HepG2 (cell line): ENCODE measurements around the gene MMP7. TPM values are rescaled to one million over a fixed set of nuclear protein-coding genes. Genes with fewer than 3 reads are reported as not detected.

Experiments used
- ATAC-seq: fragments of 200-7000 bp; cut with Tn5 transposase; 3 replicates; pipeline ENCODE4 v1.9.1; 2020; ENCODE audit warnings: mild to moderate bottlenecking, moderate library complexity
- BruUV-seq: library from RNA; stranded (reverse); fragments of 400-500 nt; replicated peaks from 2 replicates; lab custom pipeline; 2021; lab: Mats Ljungman, UMichigan
- CTCF ChIA-PET: fragments of 300-600 bp; formaldehyde crosslinking; extraction: SDS; loops from one replicate; lab custom pipeline; 2021; ENCODE audit warnings: low total read pairs, inconsistent platforms, low intra/inter-chr PET ratio; lab: Yijun Ruan, JAX
- POLR2A ChIA-PET: fragments of 350-600 bp; sonication (Branson Sonifier 250); formaldehyde crosslinking; loops from one replicate; lab custom pipeline; 2020; ENCODE audit warnings: antibody characterized with exemption, inconsistent platforms; lab: Yijun Ruan, JAX
- DNase-seq: peaks from one replicate; pipeline ENCODE4 v3.0.0-alpha.2; 2015; ENCODE audit warnings: low spot score
- FAIRE-seq: peaks from 3 replicates; lab custom pipeline; 2011; peaks lifted over from hg19 to GRCh38; lab: Jason Lieb, UNC
- H2AFZ ChIP-seq: one replicate; pipeline ENCODE4 v1.6.1; 2011; ENCODE audit warnings: low read length, inconsistent platforms
- H3K27ac ChIP-seq: fragments of 300-600 bp; 3 replicates; pipeline ENCODE4 v1.8.0; 2011; ENCODE audit warnings: mixed run types, mild to moderate bottlenecking, mixed read lengths, low read length, inconsistent platforms; ENCODE audit not compliant: insufficient read depth; ENCODE audit errors: extremely low read length
- H3K27me3 ChIP-seq, 2 experiments: fragments of 200-600 bp in 1 of 2; 2 replicates in 1 of 2; 3 replicates in 1 of 2; pipeline versions ENCODE4 v1.6.0 to v1.8.0; 2011; ENCODE audit warnings: low read length in 2 of 2, mild to moderate bottlenecking in 2 of 2, moderate library complexity in 2 of 2, inconsistent platforms in 1 of 2; ENCODE audit not compliant: insufficient read depth in 2 of 2, control insufficient read depth in 1 of 2
- H3K36me3 ChIP-seq, 2 experiments: fragments of 200-600 bp in 1 of 2; replicated peaks in 1 of 2; 2 replicates in 1 of 2; 3 replicates in 1 of 2; pipeline versions ENCODE4 v1.5.1 to v1.8.0; 2011; ENCODE audit warnings: low read length in 2 of 2, inconsistent platforms in 1 of 2; ENCODE audit not compliant: insufficient read depth in 2 of 2, control insufficient read depth in 1 of 2
- H3K4me1 ChIP-seq: 2 replicates; pipeline ENCODE4 v1.5.1; 2012; ENCODE audit warnings: low read length, inconsistent platforms; ENCODE audit not compliant: insufficient read depth
- H3K4me2 ChIP-seq: 2 replicates; pipeline ENCODE4 v1.6.0; 2011; ENCODE audit warnings: low read depth, low read length, inconsistent platforms
- H3K4me3 ChIP-seq, 3 experiments: fragments of 200-600 bp in 1 of 3; sonication (generic), shearing (Covaris generic) in 1 of 3; replicated peaks in 1 of 3; 2 replicates each; pipeline ENCODE4 v1.5.1; 2011 to 2016; ENCODE audit warnings: low read length in 3 of 3, inconsistent platforms in 2 of 3, low read depth in 2 of 3, mild to moderate bottlenecking in 2 of 3, control low read depth in 1 of 3, mixed read lengths in 1 of 3; ENCODE audit not compliant: insufficient read depth in 1 of 3
- H3K79me2 ChIP-seq: one replicate; pipeline ENCODE4 v1.6.1; 2011; ENCODE audit warnings: low read length, inconsistent platforms; ENCODE audit not compliant: insufficient read depth
- H3K9ac ChIP-seq: 2 replicates; pipeline ENCODE4 v1.6.0; 2011; ENCODE audit warnings: mild to moderate bottlenecking, low read depth, low read length, inconsistent platforms; ENCODE audit not compliant: insufficient read depth
- H3K9me3 ChIP-seq: 2 replicates; pipeline ENCODE4 v1.5.1; 2012; ENCODE audit warnings: mild to moderate bottlenecking, low read length
- H4K20me1 ChIP-seq: 2 replicates; pipeline ENCODE4 v1.6.0; 2011; ENCODE audit warnings: inconsistent platforms, mild to moderate bottlenecking, low read length, moderate library complexity; ENCODE audit not compliant: insufficient read depth
- CEBPB ChIP-seq: IDR thresholded peaks from 2 replicates; pipeline ENCODE4 v1.6.1; 2011; ENCODE audit warnings: low read depth, low read length, improper control_type of control experiment, borderline replicate concordance
- CTCF ChIP-seq: sonication (generic); formaldehyde crosslinking; IDR thresholded peaks from 2 replicates; pipeline ENCODE4 v1.5.0; 2020; ENCODE audit warnings: mild to moderate bottlenecking, missing genetic modification reagents, moderate library complexity
- ETV6 ChIP-seq: sonication (generic); formaldehyde crosslinking; conservative IDR thresholded peaks from 2 replicates; pipeline ENCODE4 v1.4.0; 2020; ENCODE audit warnings: missing genetic modification reagents
- EZH2 ChIP-seq: conservative IDR thresholded peaks from 2 replicates; pipeline ENCODE4 v1.6.1; 2012; ENCODE audit warnings: mild to moderate bottlenecking, low read depth, low read length, moderate library complexity
- HBP1 ChIP-seq: IDR thresholded peaks from 2 replicates; pipeline ENCODE4 v1.6.1; 2016; ENCODE audit warnings: low read depth, control low read depth
- MAFK ChIP-seq, 2 experiments: IDR thresholded peaks in 1 of 2; conservative IDR thresholded peaks in 1 of 2; 2 replicates each; pipeline ENCODE4 v1.6.1; 2011; ENCODE audit warnings: improper control_type of control experiment in 2 of 2, low read length in 2 of 2
- MED8 ChIP-seq: sonication (generic); formaldehyde crosslinking; IDR thresholded peaks from 2 replicates; pipeline ENCODE4 v1.8.1; 2023; ENCODE audit warnings: mild to moderate bottlenecking, missing genetic modification reagents; ENCODE audit not compliant: insufficient replicate concordance
- RAD21 ChIP-seq: fragments of 450-650 bp; formaldehyde crosslinking; IDR thresholded peaks from 2 replicates; pipeline ENCODE4 v1.5.0; 2020; ENCODE audit warnings: mild to moderate bottlenecking
- SALL2 ChIP-seq: sonication (generic); formaldehyde crosslinking; IDR thresholded peaks from 2 replicates; pipeline ENCODE4 v1.8.1; 2023; ENCODE audit warnings: mild to moderate bottlenecking, missing genetic modification reagents, inconsistent platforms
- SMC3 ChIP-seq: IDR thresholded peaks from 2 replicates; pipeline ENCODE4 v1.6.1; 2011; ENCODE audit warnings: low read length, improper control_type of control experiment
- SP5 ChIP-seq: IDR thresholded peaks from 2 replicates; pipeline ENCODE4 v1.6.1; 2016; ENCODE audit warnings: low read depth, borderline replicate concordance
- STAG1 ChIP-seq: sonication (generic); formaldehyde crosslinking; IDR thresholded peaks from 2 replicates; pipeline ENCODE4 v1.4.0; 2020; ENCODE audit warnings: missing genetic modification reagents
- ZFP36 ChIP-seq: fragments of 150-350 bp; IDR thresholded peaks from 2 replicates; pipeline ENCODE4 v1.6.1; 2018; ENCODE audit warnings: borderline replicate concordance, low read length, low read depth; ENCODE audit not compliant: partially characterized antibody
- WGBS: methylation state at CpG from one replicate; pipeline ENCODE4 v1.1.6; 2017; ENCODE audit warnings: low lambda C conversion rate; 5-methylcytosine and 5-hydroxymethylcytosine counted together
- in situ Hi-C: cut with HindIII; loops from 2 replicates; pipeline ENCODE4 v1.10.0; 2017; ENCODE audit warnings: low pct_unique_long_range_greater_than_20kb; ENCODE audit not compliant: extremely low pct_ligation_motif_present
- intact Hi-C: fragments of 100-400 bp; cut with micrococcal nuclease; formaldehyde crosslinking; loops from one replicate; pipeline ENCODE4 v1.10.0; 2022; ENCODE audit not compliant: unreplicated experiment
- polyA plus RNA-seq, 8 experiments: library from polyadenylated mRNA; depleted of rRNA in 3 of 8; stranded (reverse) in 7 of 8; unstranded in 1 of 8; fragments of >200 nt; fragmentation: Illumina TruSeq in 4 of 8; extraction: Trizol in 4 of 8; gene quantifications; 2 replicates each; pipeline versions ENCODE4 v1.2.1 to v1.2.3, GENCODE V29; 2011 to 2016; ENCODE audit warnings: low read depth in 4 of 8, missing spikeins in 1 of 8, mixed read lengths in 1 of 8; ENCODE audit not compliant: insufficient read depth in 1 of 8
- total RNA-seq, 5 experiments: library from RNA; depleted of rRNA; stranded (reverse); fragments of >200 nt; fragmentation: Illumina TruSeq; extraction: Trizol; gene quantifications; 2 replicates each; pipeline ENCODE4 v1.2.3, GENCODE V29; 2016; ENCODE audit warnings: low read depth in 1 of 5

The MMP7 gene
- total and polyA plus RNA-seq, 2 of the 13 experiments (the other 11 are each of a cell fraction or from before 2014, with no cell fraction given): 0.17 TPM; not detected in 1

- intact Hi-C loops (no loop called here), in situ Hi-C loops (no loop called here)
- Histone ChIP-seq H4K20me1 (no peaks in the 10 kb centered on the region), H3K27ac (no peak overlapping the region), H3K79me2 (no peaks in the 10 kb centered on the region), H3K36me3 (no peaks in the 10 kb centered on the region), H3K4me1 (0 out of 2 replicates have a peak, but pooled peaks cover 2% of the 10 kb centered on the region), H2AFZ (no peak overlapping the region), H3K27me3 (no peaks in the 10 kb centered on the region), H3K9ac (no peak overlapping the region), H3K4me2 (no peak overlapping the region), H3K9me3 (no peaks in the 10 kb centered on the region), H3K4me3 (no peak overlapping the region)
- FAIRE-seq (no peak), ATAC-seq (no peak), DNase-seq (no peak)
- no TSS peak for BruUV-seq
- TF ChIP-seq CEBPB: 0 out of 2 replicates have a peak, but pooled peaks have one; percentile 37
- TF ChIP-seq HBP1 (CRISPR knock-in tag): no peak
- ChIA-PET POLR2A (no interaction called here), CTCF (no interaction called here)
These were observed 10.0 kb downstream of the MMP7 start for GRCh38 chr11:102520514-102520913.

GRCh38 chr11:102518296-102519094 lies 12.1 kb downstream of the MMP7 start:
- intact Hi-C loops (loop anchor here (5.0 kb wide), 1 partner anchor 176 kb away; no protein-coding TSS in a partner anchor), in situ Hi-C loops (no loop called here)
- Histone ChIP-seq H3K4me3 (no peak overlapping the region), H3K79me2 (no peaks in the 10 kb centered on the region), H4K20me1 (no peaks in the 10 kb centered on the region), H3K27me3 (no peaks in the 10 kb centered on the region), H3K9ac (no peak overlapping the region), H3K4me2 (no peak overlapping the region), H3K4me1 (peaks cover 18% of the 10 kb centered on the region), H2AFZ (no peak overlapping the region), H3K27ac (no peak overlapping the region), H3K36me3 (no peaks in the 10 kb centered on the region), H3K9me3 (no peaks in the 10 kb centered on the region)
- CTCF ChIA-PET: interaction anchor here (0.8 kb wide), 1 partner anchor 177 kb away, joined by 5 read pairs; no protein-coding TSS in a partner anchor
- FAIRE-seq (no peak), DNase-seq (no peak), ATAC-seq (peak; percentile 40; the same call in 2 of the 3 replicates)
- POLR2A ChIA-PET: no interaction called here
- 56% methylated on average over 3 of the region's 3 CpGs for WGBS
- TF ChIP-seq STAG1 (peak; percentile 71), SALL2 (CRISPR knock-in tag) (no peak), ETV6 (CRISPR knock-in tag) (no peak), RAD21 (CRISPR knock-in tag) (peak; percentile 35; the same call in 1 of the 2 replicates), MED8 (CRISPR knock-in tag) (no peak), MAFK (conservative IDR thresholded peaks at IDR 0.05 in 1 of 2, IDR thresholded peaks at IDR 0.05 in 1 of 2; ENCODE audit: low read length in 2 of 2) (peak; percentile 13 to 27; a peak in 1 of 4 replicates), SP5 (no peak), CTCF (CRISPR knock-in tag) (peak; percentile 50), ZFP36 (no peak), SMC3 (peak; percentile 39; the same call in 1 of the 2 replicates), EZH2 (no peak)
- no TSS peak for BruUV-seq
